ENCODE measurements around the gene MVB12B. TPM values are rescaled to one million over a fixed set of nuclear protein-coding genes. Genes with fewer than 3 reads are reported as not detected.

The MVB12B gene
- total and polyA plus RNA-seq, 2 donors (not counting 1 experiment from before 2014, with no cell fraction given), result 2.5 to 2.6 TPM

GRCh38 chr9:126515001-126515872, 188.6 kb downstream of the MVB12B start:
- no peak for DNase-seq (ENCODE audit: low read depth in 2 of 2)
- no peak overlapping the region for H3K27ac ChIP-seq (ENCODE audit: insufficient read depth, low read length)

GRCh38 chr9:126515873-126516505, 189.4 kb downstream of the MVB12B start:
- TF ChIP-seq CTCF (conservative IDR thresholded peaks at IDR 0.05 in 1 of 2, IDR thresholded peaks at IDR 0.05 in 1 of 2; ENCODE audit: low read depth in 1 of 2, low read length in 2 of 2), result no peak
- no peak for TF ChIP-seq EZH2 (IDR thresholded peaks at IDR 0.05; ENCODE audit: low read length, missing control alignments)
- Histone ChIP-seq H3K4me2 (ENCODE audit: extremely low read depth, insufficient read depth, low read length) (no peak overlapping the region), H3K27me3 (ENCODE audit: control insufficient read depth, insufficient read depth, low read length) (peaks cover 24% of the 10 kb centered on the region), H4K20me1 (ENCODE audit: control insufficient read depth, extremely low read depth, insufficient read depth, low read length) (no peaks in the 10 kb centered on the region), H3K79me2 (ENCODE audit: control insufficient read depth, insufficient read depth, low read length) (no peaks in the 10 kb centered on the region), H3K4me1 (ENCODE audit: control insufficient read depth, extremely low read depth, insufficient read depth, low read length) (peaks cover 8% of the 10 kb centered on the region), H2AFZ (ENCODE audit: low read length) (no peak overlapping the region), H3K36me3 (ENCODE audit: control insufficient read depth, insufficient read depth, low read length) (no peaks in the 10 kb centered on the region), H3K4me3 (replicated peaks in 1 of 4; ENCODE audit: control extremely low read depth in 1 of 4, insufficient read depth in 1 of 4, low read depth in 3 of 4, low read length in 4 of 4) (no peak overlapping the region), H3K9me3 (ENCODE audit: control insufficient read depth, insufficient read depth, low read depth, low read length) (no peaks in the 10 kb centered on the region), H3K9ac (ENCODE audit: insufficient read depth, low read length) (no peak overlapping the region), H3K27ac (ENCODE audit: insufficient read depth, low read length) (no peak overlapping the region)
- DNase-seq (ENCODE audit: low read depth in 2 of 2), result no peak

More at GRCh38 chr9:126515001-126515872, 188.6 kb downstream of the MVB12B start:
- Histone ChIP-seq H3K27me3 (ENCODE audit: control insufficient read depth, insufficient read depth, low read length) (peaks cover 22% of the 10 kb centered on the region), H3K4me3 (replicated peaks in 1 of 4; ENCODE audit: control extremely low read depth in 1 of 4, insufficient read depth in 1 of 4, low read depth in 3 of 4, low read length in 4 of 4) (no peak overlapping the region), H3K36me3 (ENCODE audit: control insufficient read depth, insufficient read depth, low read length) (no peaks in the 10 kb centered on the region), H3K79me2 (ENCODE audit: control insufficient read depth, insufficient read depth, low read length) (no peaks in the 10 kb centered on the region), H3K9me3 (ENCODE audit: control insufficient read depth, insufficient read depth, low read depth, low read length) (no peaks in the 10 kb centered on the region), H3K4me1 (ENCODE audit: control insufficient read depth, extremely low read depth, insufficient read depth, low read length) (peaks cover 8% of the 10 kb centered on the region), H4K20me1 (ENCODE audit: control insufficient read depth, extremely low read depth, insufficient read depth, low read length) (no peaks in the 10 kb centered on the region), H3K4me2 (ENCODE audit: extremely low read depth, insufficient read depth, low read length) (no peak overlapping the region), H3K9ac (ENCODE audit: insufficient read depth, low read length) (no peak overlapping the region), H2AFZ (ENCODE audit: low read length) (no peak overlapping the region)
- no peak for TF ChIP-seq EZH2 (IDR thresholded peaks at IDR 0.05; ENCODE audit: low read length, missing control alignments)
- no peak for TF ChIP-seq CTCF (conservative IDR thresholded peaks at IDR 0.05 in 1 of 2, IDR thresholded peaks at IDR 0.05 in 1 of 2; ENCODE audit: low read depth in 1 of 2, low read length in 2 of 2)

GRCh38 chr9:126516561-126516935, 189.9 kb downstream of the MVB12B start:
- no peaks in the 10 kb centered on the region for H3K36me3 ChIP-seq (ENCODE audit: control insufficient read depth, insufficient read depth, low read length)
- no peaks in the 10 kb centered on the region for H4K20me1 ChIP-seq (ENCODE audit: control insufficient read depth, extremely low read depth, insufficient read depth, low read length)
- TF ChIP-seq CTCF (conservative IDR thresholded peaks at IDR 0.05 in 1 of 2, IDR thresholded peaks at IDR 0.05 in 1 of 2; ENCODE audit: low read depth in 1 of 2, low read length in 2 of 2) (no peak), EZH2 (IDR thresholded peaks at IDR 0.05; ENCODE audit: low read length, missing control alignments) (no peak)
- no peak overlapping the region for H2AFZ ChIP-seq (ENCODE audit: low read length)
- H3K9ac ChIP-seq (ENCODE audit: insufficient read depth, low read length), result no peak overlapping the region
- peak overlapping the region; percentile 89 for H3K4me2 ChIP-seq (ENCODE audit: extremely low read depth, insufficient read depth, low read length)
- H3K27ac ChIP-seq (ENCODE audit: insufficient read depth, low read length), result no peak overlapping the region
- H3K79me2 ChIP-seq (ENCODE audit: control insufficient read depth, insufficient read depth, low read length), result no peaks in the 10 kb centered on the region
- H3K4me1 ChIP-seq (ENCODE audit: control insufficient read depth, extremely low read depth, insufficient read depth, low read length), result peaks cover 8% of the 10 kb centered on the region
- peak overlapping the region in 2 of 4 experiments; percentile 56 to 60 for H3K4me3 ChIP-seq (replicated peaks in 1 of 4; ENCODE audit: control extremely low read depth in 1 of 4, insufficient read depth in 1 of 4, low read depth in 3 of 4, low read length in 4 of 4)
- no peaks in the 10 kb centered on the region for H3K9me3 ChIP-seq (ENCODE audit: control insufficient read depth, insufficient read depth, low read depth, low read length)
- peaks cover 27% of the 10 kb centered on the region for H3K27me3 ChIP-seq (ENCODE audit: control insufficient read depth, insufficient read depth, low read length)
- DNase-seq (ENCODE audit: low read depth in 2 of 2), result no peak

All from fibroblast of lung (primary cell).